Measurements from ENCODE around the gene SLC18A2.

GRCh38 chr10:117201826-117202225, 39.1 kb upstream of the SLC18A2 start:
- TF ChIP-seq CTCF (IDR thresholded peaks at IDR 0.05 in 8 of 11, conservative IDR thresholded peaks at IDR 0.05 in 3 of 11) = no peak
- TF ChIP-seq POLR2A (IDR thresholded peaks at IDR 0.05) = no peak
- TF ChIP-seq POLR2AphosphoS5 (IDR thresholded peaks at IDR 0.05) = no peak
